HG03066 (cell line): ENCODE data around the gene MAP7.

Experiments used
- ATAC-seq: cut with Tn5 transposase; IDR thresholded peaks from one replicate; pipeline ENCODE4 v1.9.1; 2021; ENCODE audit warnings: low read depth; ENCODE audit not compliant: unreplicated experiment

MAP7 gene

GRCh38 chr6:136350914-136351313 is 199.3 kb downstream of the MAP7 start:
- no peak for ATAC-seq

GRCh38 chr6:136347847-136348246 is 202.4 kb downstream of the MAP7 start:
- ATAC-seq, result no peak

- no peak for ATAC-seq
These were observed 205.1 kb downstream of the MAP7 start for GRCh38 chr6:136345145-136345544.

- no peak for ATAC-seq
These were observed 205.8 kb downstream of the MAP7 start for GRCh38 chr6:136344420-136344819.

- no peak for ATAC-seq
These were observed 206.5 kb downstream of the MAP7 start for GRCh38 chr6:136343700-136344099.

- no peak for ATAC-seq
These were observed 206.9 kb downstream of the MAP7 start for GRCh38 chr6:136343275-136343674.

GRCh38 chr6:136341967-136342366 is 208.3 kb downstream of the MAP7 start:
- no peak for ATAC-seq

- ATAC-seq, result no peak
These were observed 208.9 kb downstream of the MAP7 start for GRCh38 chr6:136341367-136341766.

- ATAC-seq, result no peak
These were observed 211.7 kb downstream of the MAP7 start for GRCh38 chr6:136338486-136338885.

GRCh38 chr6:136337606-136338005 is 212.6 kb downstream of the MAP7 start:
- no peak for ATAC-seq

GRCh38 chr6:136337121-136337520 is 213.1 kb downstream of the MAP7 start:
- no peak for ATAC-seq

GRCh38 chr6:136335736-136336363 is 214.4 kb downstream of the MAP7 start:
- no peak for ATAC-seq

- ATAC-seq, result no peak
These were observed 215.4 kb downstream of the MAP7 start for GRCh38 chr6:136334853-136335252.

- no peak for ATAC-seq
These were observed 215.8 kb downstream of the MAP7 start for GRCh38 chr6:136334465-136334846.

GRCh38 chr6:136333824-136334464 is 216.3 kb downstream of the MAP7 start:
- no peak for ATAC-seq

- ATAC-seq, result no peak
These were observed 218.8 kb downstream of the MAP7 start for GRCh38 chr6:136331461-136331860.

GRCh38 chr6:136330634-136331033 is 219.6 kb downstream of the MAP7 start:
- ATAC-seq, result no peak

GRCh38 chr6:136326038-136326553 is 224.1 kb downstream of the MAP7 start:
- no peak for ATAC-seq

GRCh38 chr6:136324686-136325380 is 225.4 kb downstream of the MAP7 start:
- no peak for ATAC-seq

- ATAC-seq, result no peak
These were observed 226.7 kb downstream of the MAP7 start for GRCh38 chr6:136323431-136324112.

- ATAC-seq, result no peak
These were observed 230.5 kb downstream of the MAP7 start for GRCh38 chr6:136319732-136320131.
